Gastrocnemius medialis (tissue), 4 donors: ENCODE measurements around the gene SUV39H1.

ENCODE experiments used
- CTCF ChIP-seq, 5 experiments: fragments of 450-650 bp in 3 of 5; fragments of 200-600 bp in 2 of 5; sonication (generic) in 2 of 5; IDR thresholded peaks in 4 of 5; conservative IDR thresholded peaks in 1 of 5; 1 replicate in 4 of 5; 2 replicates in 1 of 5; pipeline ENCODE4 v1.5.1; 2016 to 2019; ENCODE audit warnings: antibody characterized with exemption in 5 of 5, mild to moderate bottlenecking in 3 of 5, moderate library complexity in 3 of 5
- POLR2A ChIP-seq, 2 donors: fragments of 450-650 bp; IDR thresholded peaks; one replicate each; pipeline ENCODE4 v1.6.1; 2017; ENCODE audit warnings: antibody characterized with exemption in 2 of 2, mild to moderate bottlenecking in 2 of 2, moderate library complexity in 2 of 2

GRCh38 chrX:48745222-48745621, 48.7 kb downstream of the SUV39H1 start:
- no peak for TF ChIP-seq CTCF (IDR thresholded peaks at IDR 0.05 in 4 of 5, conservative IDR thresholded peaks at IDR 0.05 in 1 of 5)
- no peak for TF ChIP-seq POLR2A (IDR thresholded peaks at IDR 0.05)
